M059J (cell line): ENCODE measurements around the gene MMP15. TPM values are rescaled to one million over a fixed set of nuclear protein-coding genes. Genes with fewer than 3 reads are reported as not detected.
A peak's percentile ranks its signal among the peaks of the same experiment; 100 is the strongest.

Experiments used
- DNase-seq: peaks from one replicate; pipeline ENCODE4 v3.0.0-alpha.2; 2012; ENCODE audit warnings: low read depth
- total RNA-seq: library from RNA; depleted of rRNA; stranded (reverse); fragments of >200 nt; shearing (Covaris generic); gene quantifications from 2 replicates; pipeline ENCODE4 v1.2.3, GENCODE V29; 2014

Gene MMP15
- total RNA-seq, 1 experiment from 2014 or later = 3.1 TPM

DNA sequence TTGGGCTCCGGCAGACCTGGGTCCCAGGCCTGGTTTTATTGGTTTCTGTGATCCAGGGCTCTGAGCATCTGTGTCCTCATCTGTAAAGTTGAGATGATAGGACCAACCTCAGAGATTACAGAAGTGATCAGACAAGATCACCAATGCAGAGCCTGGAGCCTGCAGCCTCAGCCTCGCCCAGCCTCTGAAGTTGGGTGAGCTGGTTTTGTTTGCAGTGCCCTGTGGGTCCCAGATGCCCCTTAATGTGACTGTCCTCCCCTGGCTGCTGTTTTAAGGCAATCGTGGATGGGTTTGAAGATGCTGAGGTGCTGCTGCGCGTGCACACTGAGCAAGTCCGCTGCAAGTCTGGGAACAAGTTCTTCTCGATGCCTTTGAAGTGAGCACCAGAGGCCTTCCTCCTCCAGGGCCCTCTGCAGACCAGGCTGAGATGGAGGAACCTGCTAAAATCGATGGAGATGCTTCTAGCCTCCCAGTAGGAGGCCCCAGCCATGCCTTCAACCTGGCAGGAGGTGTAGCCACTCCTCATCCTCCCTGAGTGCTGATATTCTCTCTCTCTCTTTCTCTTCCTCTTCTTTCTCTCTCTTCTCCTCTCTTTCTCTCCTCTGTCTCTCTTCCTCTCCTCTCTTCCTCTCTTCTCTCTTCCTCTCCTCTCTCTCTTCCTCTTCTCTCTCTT, 5.6 kb upstream of the MMP15 start:
- DNase-seq = no peak

- DNase-seq = peak; percentile 52
Measured at GRCh38 chr16:58020628-58021521, 4.7 kb upstream of the MMP15 start.

DNA sequence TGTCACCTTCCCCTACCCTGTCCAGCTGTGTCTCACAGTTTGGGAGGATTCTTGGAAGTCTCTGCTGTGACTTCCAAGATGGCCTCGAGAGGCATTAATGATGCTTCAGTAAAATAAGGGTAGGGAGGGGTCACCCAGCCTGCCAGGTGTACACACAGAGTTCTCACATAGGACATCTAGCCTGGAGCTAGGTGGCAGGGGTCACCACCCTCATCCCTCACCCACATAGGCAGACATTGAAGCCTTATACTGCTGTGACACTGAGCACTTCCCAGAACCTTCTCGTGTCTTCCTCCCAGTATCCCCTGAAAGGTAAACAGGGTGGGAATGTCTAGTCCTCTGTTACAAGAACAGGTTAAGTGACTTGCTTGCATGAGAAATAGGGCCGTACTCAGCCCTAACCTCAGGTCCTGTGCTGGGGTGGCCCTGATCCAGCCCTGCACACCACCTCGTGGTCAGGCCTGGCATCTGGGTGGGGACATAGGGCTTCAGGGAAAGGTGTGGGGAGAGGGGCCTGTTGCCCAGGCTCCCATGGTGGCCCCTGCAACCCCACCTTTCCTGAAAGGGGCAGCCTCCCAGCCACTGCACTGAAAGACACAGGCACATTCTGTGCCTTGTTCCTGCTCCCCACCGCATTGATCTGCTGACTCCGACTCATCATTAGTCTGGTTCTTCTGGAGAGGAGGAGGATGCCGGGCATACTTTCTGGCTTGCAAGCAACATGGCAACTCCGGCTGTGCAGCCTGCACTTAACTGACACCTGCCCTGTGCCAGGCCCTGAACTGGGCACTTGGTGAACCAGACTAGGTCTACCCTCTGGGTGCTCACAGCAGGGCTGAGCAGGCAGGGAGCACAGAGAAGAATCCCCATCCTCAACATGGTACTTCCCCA, 3.6 kb upstream of the MMP15 start:
- peak; percentile 55 for DNase-seq

- DNase-seq = peak; percentile 89
Measured at GRCh38 chr16:58022601-58023371, 2.8 kb upstream of the MMP15 start.

- no peak for DNase-seq
Measured at GRCh38 chr16:58024486-58025350, 836 bp upstream of the MMP15 start.

DNA sequence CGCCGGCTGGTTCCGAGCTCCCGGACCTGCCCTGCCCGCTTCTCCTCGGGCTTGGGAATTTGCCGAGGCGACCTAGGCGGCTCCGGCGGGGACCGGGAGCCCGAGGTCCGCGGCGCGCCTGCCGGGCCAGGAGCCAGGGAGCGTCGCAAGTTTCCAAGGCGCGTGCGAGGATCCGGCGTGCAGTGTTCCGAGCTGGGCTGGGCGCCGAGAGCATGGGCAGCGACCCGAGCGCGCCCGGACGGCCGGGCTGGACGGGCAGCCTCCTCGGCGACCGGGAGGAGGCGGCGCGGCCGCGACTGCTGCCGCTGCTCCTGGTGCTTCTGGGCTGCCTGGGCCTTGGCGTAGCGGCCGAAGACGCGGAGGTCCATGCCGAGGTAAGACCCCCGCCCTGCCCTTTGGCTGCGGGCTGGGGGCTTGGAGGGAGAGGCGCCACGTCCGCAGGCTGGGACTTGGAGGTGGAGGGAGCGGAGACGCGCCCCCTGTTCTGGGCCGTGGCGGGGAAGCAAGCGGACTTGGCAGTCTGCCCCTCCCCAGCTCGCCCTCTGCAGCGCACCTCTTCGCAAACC, 668 bp downstream of the MMP15 start:
- peak; percentile 62 for DNase-seq

DNA sequence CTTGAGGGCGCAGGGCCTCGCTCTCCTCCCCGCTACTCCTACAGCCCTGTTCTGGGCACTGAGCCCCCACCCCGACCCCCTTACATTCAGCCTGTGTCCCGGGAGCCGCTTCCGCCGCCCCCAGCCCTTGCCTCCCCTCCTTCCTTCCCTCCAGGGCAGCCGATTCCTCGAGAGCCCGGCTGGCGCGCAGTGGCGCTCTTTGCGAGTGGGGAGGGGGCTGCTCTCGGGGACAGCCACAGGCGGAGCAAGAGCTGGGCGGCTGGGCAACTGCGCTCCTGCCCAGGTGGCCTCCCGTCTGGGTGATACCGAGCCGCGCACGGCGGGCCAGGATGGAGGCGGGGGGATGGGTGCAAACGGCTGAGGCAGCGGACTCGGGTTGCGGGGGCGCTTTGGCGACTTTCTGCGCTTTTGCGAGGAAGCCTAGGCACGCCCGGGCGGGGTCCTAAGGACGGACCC, 1.2 kb downstream of the MMP15 start:
- no peak for DNase-seq

- DNase-seq = no peak
Measured at GRCh38 chr16:58027161-58027915, 1.8 kb downstream of the MMP15 start.

DNA sequence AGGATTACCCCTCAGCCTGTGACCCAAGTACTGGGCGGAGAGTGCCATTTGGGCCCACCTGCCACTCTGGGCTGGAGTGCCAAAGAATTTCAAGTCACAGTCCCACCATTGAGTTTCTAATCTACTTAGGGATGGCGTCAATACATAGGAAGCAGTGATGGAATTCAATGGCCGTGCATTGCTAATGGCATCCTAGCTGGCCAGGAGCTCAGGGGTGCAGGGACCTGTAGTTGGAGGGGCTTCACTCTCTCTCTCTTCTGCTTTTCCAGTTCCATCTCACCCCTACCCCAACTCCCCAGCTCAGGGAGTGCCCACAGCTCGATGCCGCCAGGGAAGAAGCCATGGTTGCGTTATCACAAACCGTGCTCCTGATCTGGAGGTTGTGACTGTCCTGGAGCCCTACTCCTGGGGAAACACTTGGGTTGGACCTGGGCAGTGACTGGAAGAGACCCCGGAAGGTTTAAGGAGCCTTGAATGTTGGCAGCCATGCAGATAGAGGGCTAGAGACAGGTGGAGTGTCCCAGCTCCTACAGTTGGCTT, 2.4 kb downstream of the MMP15 start:
- no peak for DNase-seq

- peak; percentile 73 for DNase-seq
Measured at GRCh38 chr16:58028541-58029070, 3.1 kb downstream of the MMP15 start.

GRCh38 chr16:58029410-58029809, 3.9 kb downstream of the MMP15 start:
- DNase-seq = no peak

GRCh38 chr16:58030136-58030840, 4.7 kb downstream of the MMP15 start:
- DNase-seq = no peak

- DNase-seq = no peak
Measured at GRCh38 chr16:58031016-58031800, 5.7 kb downstream of the MMP15 start.

GRCh38 chr16:58032710-58033293, 7.2 kb downstream of the MMP15 start:
- no peak for DNase-seq

DNA sequence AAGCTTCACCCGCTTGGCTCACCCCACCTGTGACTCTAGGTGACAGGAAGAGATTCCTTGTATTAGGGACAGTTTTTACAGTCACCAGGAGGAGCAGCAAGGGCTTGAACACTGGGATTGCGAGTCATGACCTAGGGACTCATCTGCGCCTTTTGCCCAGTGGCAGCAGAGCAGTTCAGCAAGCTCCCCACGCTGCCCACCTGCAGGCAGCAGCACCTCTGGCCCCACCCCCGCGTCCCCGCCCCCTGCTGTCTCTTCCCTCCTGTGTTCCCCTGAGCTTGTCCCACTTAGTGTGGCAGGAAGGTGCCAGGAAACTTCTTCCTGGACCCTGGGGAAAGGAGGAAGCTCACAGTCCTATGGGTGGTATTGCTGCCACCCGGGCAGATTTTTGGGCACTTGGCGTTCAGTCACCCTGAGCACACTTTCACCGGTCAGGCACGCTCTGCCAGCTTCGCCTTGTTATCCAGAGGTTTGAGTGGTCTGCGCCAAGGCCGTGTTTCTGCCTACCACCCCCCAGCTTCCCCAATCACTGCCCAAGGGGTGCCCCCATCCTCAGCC, 8.7 kb downstream of the MMP15 start:
- no peak for DNase-seq

GRCh38 chr16:58034774-58035173, 9.2 kb downstream of the MMP15 start:
- DNase-seq = no peak
